Measurements from ENCODE around the gene CYTH3. TPM values are rescaled to one million over a fixed set of nuclear protein-coding genes. Genes with fewer than 3 reads are reported as not detected.
"Not testable (repeated sequence)": the region's sequence is repeated elsewhere in the genome, so short reads cannot be mapped to it uniquely, and the experiment has no call there.

CYTH3 gene
- total RNA-seq, 1 donor from 2014 or later = 24.9 TPM

DNA sequence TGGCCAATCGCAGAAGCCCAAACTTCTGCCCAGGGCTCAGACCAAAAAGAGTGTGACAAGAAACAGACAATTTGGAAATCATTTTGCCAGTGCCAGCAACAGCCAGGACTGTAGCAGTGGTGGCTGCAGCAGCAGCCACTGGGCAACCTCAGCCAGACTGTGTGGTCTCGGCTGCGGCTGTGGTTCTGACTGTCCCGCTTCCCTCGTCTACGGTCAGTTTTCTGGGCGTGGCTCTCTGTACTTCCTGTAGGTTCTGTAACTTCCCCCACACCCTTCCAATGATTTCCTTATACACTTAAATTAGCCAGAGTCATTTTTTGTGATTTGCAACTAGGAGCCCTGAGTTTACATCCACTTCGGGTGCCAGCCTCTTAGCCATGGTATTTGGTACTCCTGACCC, 39.9 kb downstream of the CYTH3 start:
- DNase-seq (ENCODE audit: low read depth) = no peak
- Histone ChIP-seq H3K27me3 (ENCODE audit: control insufficient read depth, insufficient read depth, low read length) (no peaks in the 10 kb centered on the region), H3K4me3 (ENCODE audit: low read depth, low read length) (no peak overlapping the region), H3K36me3 (ENCODE audit: control insufficient read depth, insufficient read depth, low read length) (no peaks in the 10 kb centered on the region)
- TF ChIP-seq, protein P1, sequence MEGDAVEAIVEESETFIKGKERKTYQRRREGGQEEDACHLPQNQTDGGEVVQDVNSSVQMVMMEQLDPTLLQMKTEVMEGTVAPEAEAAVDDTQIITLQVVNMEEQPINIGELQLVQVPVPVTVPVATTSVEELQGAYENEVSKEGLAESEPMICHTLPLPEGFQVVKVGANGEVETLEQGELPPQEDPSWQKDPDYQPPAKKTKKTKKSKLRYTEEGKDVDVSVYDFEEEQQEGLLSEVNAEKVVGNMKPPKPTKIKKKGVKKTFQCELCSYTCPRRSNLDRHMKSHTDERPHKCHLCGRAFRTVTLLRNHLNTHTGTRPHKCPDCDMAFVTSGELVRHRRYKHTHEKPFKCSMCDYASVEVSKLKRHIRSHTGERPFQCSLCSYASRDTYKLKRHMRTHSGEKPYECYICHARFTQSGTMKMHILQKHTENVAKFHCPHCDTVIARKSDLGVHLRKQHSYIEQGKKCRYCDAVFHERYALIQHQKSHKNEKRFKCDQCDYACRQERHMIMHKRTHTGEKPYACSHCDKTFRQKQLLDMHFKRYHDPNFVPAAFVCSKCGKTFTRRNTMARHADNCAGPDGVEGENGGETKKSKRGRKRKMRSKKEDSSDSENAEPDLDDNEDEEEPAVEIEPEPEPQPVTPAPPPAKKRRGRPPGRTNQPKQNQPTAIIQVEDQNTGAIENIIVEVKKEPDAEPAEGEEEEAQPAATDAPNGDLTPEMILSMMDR (IDR thresholded peaks at IDR 0.05; ENCODE audit: insufficient read depth, low read length, poor library complexity, severe bottlenecking) = no peak

DNA sequence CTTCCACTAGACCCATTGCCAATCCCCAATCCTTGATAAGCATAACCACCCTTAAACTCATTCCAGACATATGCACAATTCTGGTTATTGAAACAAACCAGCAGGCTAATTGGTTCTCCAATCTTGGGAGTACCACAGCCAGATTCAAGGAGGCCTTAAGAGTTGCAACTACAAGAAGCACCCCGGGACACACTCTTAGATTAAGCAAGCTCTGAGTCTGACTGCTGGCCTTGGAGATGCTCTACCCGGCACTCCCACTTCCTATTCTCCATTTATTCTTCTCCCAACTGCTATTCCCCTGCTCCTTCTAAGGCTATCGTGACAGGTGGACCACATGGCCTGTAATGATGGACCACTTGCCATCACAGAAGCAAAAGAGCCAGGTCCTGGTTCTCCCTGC, 40.3 kb downstream of the CYTH3 start:
- Histone ChIP-seq H3K4me3 (ENCODE audit: low read depth, low read length) (no peak overlapping the region), H3K27me3 (ENCODE audit: control insufficient read depth, insufficient read depth, low read length) (no peaks in the 10 kb centered on the region), H3K36me3 (ENCODE audit: control insufficient read depth, insufficient read depth, low read length) (no peaks in the 10 kb centered on the region)
- no peak for DNase-seq (ENCODE audit: low read depth)
- TF ChIP-seq, protein P1 (IDR thresholded peaks at IDR 0.05; ENCODE audit: insufficient read depth, low read length, poor library complexity, severe bottlenecking) = no peak

DNA sequence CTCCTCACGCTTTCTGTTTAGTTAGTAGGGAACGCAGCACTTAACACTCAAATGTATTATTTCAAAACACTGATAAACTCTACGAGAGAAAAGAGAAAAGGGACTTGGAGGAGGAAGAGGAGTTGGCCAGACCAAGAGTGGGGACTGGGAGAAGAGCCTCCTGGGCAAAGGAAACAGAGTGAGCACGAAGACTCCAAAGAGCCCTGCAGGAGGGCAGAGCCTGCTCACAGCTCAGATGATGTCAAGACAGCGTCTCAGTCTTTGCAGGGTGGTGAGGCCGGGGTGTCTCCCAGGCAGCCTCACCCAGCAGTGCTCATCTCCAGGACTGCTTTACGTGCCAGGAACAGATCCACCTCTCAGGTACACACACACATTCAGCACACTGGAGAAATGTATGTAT, 41.2 kb downstream of the CYTH3 start:
- Histone ChIP-seq H3K36me3 (ENCODE audit: control insufficient read depth, insufficient read depth, low read length) (no peaks in the 10 kb centered on the region), H3K4me3 (ENCODE audit: low read depth, low read length) (no peak overlapping the region), H3K27me3 (ENCODE audit: control insufficient read depth, insufficient read depth, low read length) (no peaks in the 10 kb centered on the region)
- TF ChIP-seq, protein P1 (IDR thresholded peaks at IDR 0.05; ENCODE audit: insufficient read depth, low read length, poor library complexity, severe bottlenecking) = no peak
- DNase-seq (ENCODE audit: low read depth) = no peak

DNA sequence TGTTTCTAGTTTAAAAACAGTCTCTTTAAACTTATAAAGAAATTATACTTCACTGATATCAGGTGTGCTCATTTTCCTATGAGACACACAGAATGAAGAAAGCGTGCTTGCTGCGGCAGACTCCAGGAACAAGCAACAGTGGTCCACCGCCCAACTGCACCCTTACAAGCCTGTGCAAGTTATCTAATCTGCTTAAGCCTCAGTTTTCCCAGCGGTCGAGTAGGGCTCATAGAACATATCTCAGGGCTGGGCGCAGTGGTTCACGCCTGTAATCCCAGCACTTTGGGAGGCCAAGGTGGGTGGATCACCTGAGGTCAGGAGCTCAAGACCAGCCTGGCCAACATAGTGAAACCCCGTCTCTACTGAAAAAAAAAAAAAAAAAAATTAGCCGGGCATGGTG, 43.1 kb downstream of the CYTH3 start:
- not testable (repeated sequence) for H3K36me3 ChIP-seq (ENCODE audit: control insufficient read depth, insufficient read depth, low read length); H3K4me3 ChIP-seq (ENCODE audit: low read depth, low read length); DNase-seq (ENCODE audit: low read depth); H3K27me3 ChIP-seq (ENCODE audit: control insufficient read depth, insufficient read depth, low read length)

DNA sequence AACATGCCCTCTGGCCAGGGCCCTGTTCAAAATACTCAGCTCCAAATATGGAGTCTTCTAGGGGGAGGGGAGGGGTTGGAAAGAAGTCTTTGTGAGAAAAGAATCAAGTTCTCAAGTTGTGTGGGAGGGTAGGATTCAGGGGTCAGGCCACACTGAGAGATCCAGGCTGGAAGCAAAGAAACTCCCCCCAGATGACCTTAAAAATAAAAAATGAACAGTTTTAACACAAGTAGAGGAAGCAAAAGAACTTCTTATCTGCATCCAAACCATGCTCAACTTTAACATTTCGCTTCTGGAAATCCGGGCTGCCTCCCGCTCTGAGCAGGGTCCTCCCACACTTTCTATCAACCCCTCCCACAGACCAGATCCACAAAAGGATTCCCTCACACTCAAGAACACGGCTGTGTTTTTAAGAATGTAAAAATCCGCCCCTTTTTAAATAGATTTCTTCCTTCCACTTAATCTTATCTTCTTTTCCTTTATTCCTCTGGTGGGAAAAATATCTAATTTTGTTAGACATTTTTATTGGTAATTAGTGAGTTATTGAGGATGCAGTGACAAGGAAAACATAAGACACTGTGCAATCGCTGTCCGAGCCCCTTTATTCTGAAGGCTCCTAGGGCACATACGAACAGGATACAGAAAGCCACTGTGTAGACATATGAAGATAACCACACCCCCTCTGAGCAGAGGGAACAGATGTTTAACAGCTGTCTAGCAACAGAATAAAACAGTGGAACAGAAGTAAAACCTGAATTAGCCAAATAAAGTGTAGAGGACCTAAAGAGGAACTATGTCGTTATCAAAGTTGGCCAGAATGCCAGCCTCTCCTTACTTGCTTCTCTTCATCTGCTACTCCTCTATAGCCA, 43.8 kb downstream of the CYTH3 start:
- no peak overlapping the region for H3K4me3 ChIP-seq (ENCODE audit: low read depth, low read length)
- no peak for DNase-seq (ENCODE audit: low read depth)
- TF ChIP-seq, protein P1 (IDR thresholded peaks at IDR 0.05; ENCODE audit: insufficient read depth, low read length, poor library complexity, severe bottlenecking) = no peak
- H3K27me3 ChIP-seq (ENCODE audit: control insufficient read depth, insufficient read depth, low read length) = no peaks in the 10 kb centered on the region
- H3K36me3 ChIP-seq (ENCODE audit: control insufficient read depth, insufficient read depth, low read length) = no peaks in the 10 kb centered on the region

DNA sequence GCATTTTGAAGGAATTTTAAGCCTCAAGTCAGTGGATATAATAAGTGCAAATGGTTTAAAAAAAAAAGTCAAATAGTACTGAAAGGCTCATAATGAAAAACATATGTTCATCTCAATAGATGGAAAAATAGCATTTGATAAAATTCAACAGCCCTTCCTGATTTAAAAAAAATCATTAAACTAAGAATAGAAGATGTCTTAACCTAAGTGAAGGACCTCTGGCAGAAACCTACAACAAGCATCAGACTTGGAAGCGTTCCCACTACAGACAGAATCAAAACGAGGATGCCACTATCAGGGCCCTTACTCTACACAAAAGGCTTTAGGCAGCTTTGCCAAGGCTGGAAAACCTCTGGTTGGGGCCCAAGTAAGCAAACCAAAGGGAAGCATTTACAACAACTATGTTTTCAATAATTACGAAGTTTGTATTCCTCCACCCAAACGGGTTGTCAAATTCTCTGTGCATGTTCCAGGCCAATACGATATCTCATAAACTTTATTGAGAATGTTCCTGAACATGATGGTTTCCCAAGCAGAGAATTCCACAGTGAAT, 45.1 kb downstream of the CYTH3 start:
- DNase-seq (ENCODE audit: low read depth) = no peak
- no peaks in the 10 kb centered on the region for H3K27me3 ChIP-seq (ENCODE audit: control insufficient read depth, insufficient read depth, low read length)
- no peaks in the 10 kb centered on the region for H3K36me3 ChIP-seq (ENCODE audit: control insufficient read depth, insufficient read depth, low read length)
- TF ChIP-seq, protein P1 (IDR thresholded peaks at IDR 0.05; ENCODE audit: insufficient read depth, low read length, poor library complexity, severe bottlenecking) = no peak
- no peak overlapping the region for H3K4me3 ChIP-seq (ENCODE audit: low read depth, low read length)
